Upper lobe of right lung (tissue), 1 donor: Measurements from ENCODE around the gene CMSS1. TPM values are rescaled to one million over a fixed set of nuclear protein-coding genes. Genes with fewer than 3 reads are reported as not detected.
"Not testable (repeated sequence)": the region's sequence is repeated elsewhere in the genome, so short reads cannot be mapped to it uniquely, and the experiment has no call there.

Experiments used
- ATAC-seq: fragments of 200-7000 bp; cut with Tn5 transposase; one replicate; pipeline ENCODE4 v1.9.1; 2020; ENCODE audit warnings: mild to moderate bottlenecking, moderate library complexity
- DNase-seq: peaks from one replicate; pipeline ENCODE4 v3.0.0-alpha.2; 2020
- H3K27ac ChIP-seq: fragments of 200-600 bp; one replicate; pipeline ENCODE4 v1.8.0; 2022
- H3K27me3 ChIP-seq: fragments of 200-600 bp; one replicate; pipeline ENCODE4 v1.8.0; 2022; ENCODE audit warnings: mild to moderate bottlenecking
- H3K36me3 ChIP-seq: fragments of 200-600 bp; one replicate; pipeline ENCODE4 v1.8.0; 2022
- H3K4me1 ChIP-seq: fragments of 200-600 bp; one replicate; pipeline ENCODE4 v1.8.0; 2022
- H3K4me3 ChIP-seq: fragments of 200-600 bp; one replicate; pipeline ENCODE4 v1.8.0; 2022; ENCODE audit warnings: mild to moderate bottlenecking
- H3K9me3 ChIP-seq: fragments of 200-600 bp; one replicate; pipeline ENCODE4 v1.8.0; 2022
- intact Hi-C: fragments of 100-400 bp; cut with DNase I; formaldehyde crosslinking; loops from one replicate; pipeline ENCODE4 v1.11.0; 2022
- total RNA-seq: library from RNA; stranded (reverse); fragmentation: NEBNext Ultra II Directional; extraction: Animal tissue kit (Norgen Biotek cat#: 25700); gene quantifications from one replicate; pipeline ENCODE4 v1.2.1, GENCODE V29; 2021
- TF ChIP-seq, protein P1 (sequence below): fragments of 200-600 bp; IDR thresholded peaks from one replicate; pipeline ENCODE4 v1.8.0; 2022; ENCODE audit warnings: antibody characterized with exemption
- donor health status: DM: no; HTN: yes; CAD: no; lungs with severe emphysema.

CMSS1 gene
- total RNA-seq, 1 donor from 2014 or later, result 20.6 TPM

DNA sequence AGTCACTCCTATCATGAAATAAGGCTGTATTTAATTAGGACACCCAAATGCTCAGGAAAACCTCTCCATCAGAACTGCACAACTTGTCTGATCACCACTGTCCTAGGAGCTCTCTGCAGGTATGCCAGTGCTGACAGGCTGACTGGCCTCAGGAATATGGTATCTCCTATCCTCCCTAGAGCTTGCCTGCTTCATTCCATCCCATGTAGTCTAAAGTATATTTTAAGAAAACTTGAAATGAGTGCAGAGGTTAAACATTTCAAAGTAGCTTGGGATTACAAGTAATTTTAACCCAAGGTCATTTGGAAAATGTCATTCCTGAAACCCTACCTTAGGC, 273.0 kb downstream of the CMSS1 start:
- intact Hi-C loops, result no loop called here
- no peak for DNase-seq

DNA sequence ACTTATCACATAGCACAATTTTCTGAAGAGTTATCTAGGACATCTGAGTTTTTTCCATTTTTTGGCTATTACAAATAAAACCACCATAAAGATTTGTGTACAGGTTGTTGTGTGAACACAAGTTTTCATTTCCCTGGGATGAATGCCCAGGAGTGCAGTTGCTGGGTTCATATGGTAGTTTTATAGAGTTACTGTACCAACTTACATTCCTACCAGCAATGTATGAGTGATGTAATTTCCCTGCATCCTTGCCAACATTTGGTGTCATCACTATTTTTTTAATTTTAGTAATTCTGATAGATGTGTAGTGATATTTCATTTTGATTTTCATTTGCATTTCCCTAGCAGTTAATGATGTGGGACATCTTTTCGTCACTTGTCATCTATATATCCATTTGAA, 276.2 kb downstream of the CMSS1 start:
- Histone ChIP-seq H3K27me3 (no peaks in the 10 kb centered on the region), H3K27ac (no peak overlapping the region), H3K4me3 (no peak overlapping the region), H3K36me3 (no peaks in the 10 kb centered on the region), H3K9me3 (no peaks in the 10 kb centered on the region), H3K4me1 (peaks cover 23% of the 10 kb centered on the region)
- TF ChIP-seq, protein P1, sequence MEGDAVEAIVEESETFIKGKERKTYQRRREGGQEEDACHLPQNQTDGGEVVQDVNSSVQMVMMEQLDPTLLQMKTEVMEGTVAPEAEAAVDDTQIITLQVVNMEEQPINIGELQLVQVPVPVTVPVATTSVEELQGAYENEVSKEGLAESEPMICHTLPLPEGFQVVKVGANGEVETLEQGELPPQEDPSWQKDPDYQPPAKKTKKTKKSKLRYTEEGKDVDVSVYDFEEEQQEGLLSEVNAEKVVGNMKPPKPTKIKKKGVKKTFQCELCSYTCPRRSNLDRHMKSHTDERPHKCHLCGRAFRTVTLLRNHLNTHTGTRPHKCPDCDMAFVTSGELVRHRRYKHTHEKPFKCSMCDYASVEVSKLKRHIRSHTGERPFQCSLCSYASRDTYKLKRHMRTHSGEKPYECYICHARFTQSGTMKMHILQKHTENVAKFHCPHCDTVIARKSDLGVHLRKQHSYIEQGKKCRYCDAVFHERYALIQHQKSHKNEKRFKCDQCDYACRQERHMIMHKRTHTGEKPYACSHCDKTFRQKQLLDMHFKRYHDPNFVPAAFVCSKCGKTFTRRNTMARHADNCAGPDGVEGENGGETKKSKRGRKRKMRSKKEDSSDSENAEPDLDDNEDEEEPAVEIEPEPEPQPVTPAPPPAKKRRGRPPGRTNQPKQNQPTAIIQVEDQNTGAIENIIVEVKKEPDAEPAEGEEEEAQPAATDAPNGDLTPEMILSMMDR, result no peak
- ATAC-seq, result no peak
- DNase-seq, result no peak
- intact Hi-C loops, result no loop called here

More for the DNA sequence above, 273.0 kb downstream of the CMSS1 start:
- no peak overlapping the region for H3K27ac ChIP-seq
- TF ChIP-seq, protein P1, result no peak
- ATAC-seq, result no peak
- H3K4me1 ChIP-seq, result peaks cover 17% of the 10 kb centered on the region
- no peaks in the 10 kb centered on the region for H3K36me3 ChIP-seq
- no peak overlapping the region for H3K4me3 ChIP-seq
- no peaks in the 10 kb centered on the region for H3K9me3 ChIP-seq
- no peaks in the 10 kb centered on the region for H3K27me3 ChIP-seq

DNA sequence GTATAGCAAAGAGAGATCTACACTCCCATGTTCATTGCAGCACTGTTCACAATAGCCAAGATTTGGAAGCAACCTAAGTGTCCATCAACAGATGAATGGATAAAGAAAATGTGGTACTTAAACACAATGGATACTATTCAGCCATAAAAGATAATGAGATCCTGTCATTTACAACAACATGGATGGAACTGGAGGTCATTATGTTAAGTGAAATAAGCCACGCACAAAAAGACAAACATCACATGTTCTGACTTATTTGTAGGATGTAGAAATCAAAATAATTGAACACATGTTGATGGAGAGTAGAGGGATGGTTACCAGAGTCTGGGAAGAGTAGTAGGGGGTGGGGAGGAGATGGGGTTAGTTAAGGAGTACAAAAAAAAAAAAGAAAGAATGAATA, 278.6 kb downstream of the CMSS1 start:
- ATAC-seq, intact Hi-C loops, H3K9me3 ChIP-seq, H3K27ac ChIP-seq, DNase-seq, H3K4me3 ChIP-seq, H3K36me3 ChIP-seq, H3K27me3 ChIP-seq: not testable (repeated sequence)
- peaks cover 28% of the 10 kb centered on the region for H3K4me1 ChIP-seq

DNA sequence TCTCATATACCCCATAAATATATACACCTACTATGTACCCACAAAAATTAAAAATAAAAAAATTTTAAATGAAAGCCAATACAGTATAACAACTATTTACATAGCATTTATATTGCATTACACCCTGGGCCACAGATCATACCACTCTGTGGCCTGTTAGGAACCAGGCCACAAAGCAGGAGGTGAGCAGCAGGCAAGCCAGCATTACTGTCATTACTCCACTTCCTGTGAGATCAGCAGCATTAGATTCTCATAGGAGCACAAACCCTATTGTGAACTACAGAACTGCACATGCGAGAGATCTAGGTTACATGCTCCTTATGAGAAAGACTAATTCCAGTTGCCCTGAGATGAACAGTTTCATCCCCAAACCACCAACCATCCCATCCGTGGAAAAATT, 279.2 kb downstream of the CMSS1 start:
- Histone ChIP-seq H3K36me3 (no peaks in the 10 kb centered on the region), H3K4me3 (no peak overlapping the region), H3K27ac (peak overlapping the region; percentile 67), H3K4me1 (peaks cover 28% of the 10 kb centered on the region), H3K27me3 (no peaks in the 10 kb centered on the region), H3K9me3 (no peaks in the 10 kb centered on the region)
- ATAC-seq (no peak), DNase-seq (no peak)
- TF ChIP-seq, protein P1, result no peak
- intact Hi-C loops, result no loop called here

DNA sequence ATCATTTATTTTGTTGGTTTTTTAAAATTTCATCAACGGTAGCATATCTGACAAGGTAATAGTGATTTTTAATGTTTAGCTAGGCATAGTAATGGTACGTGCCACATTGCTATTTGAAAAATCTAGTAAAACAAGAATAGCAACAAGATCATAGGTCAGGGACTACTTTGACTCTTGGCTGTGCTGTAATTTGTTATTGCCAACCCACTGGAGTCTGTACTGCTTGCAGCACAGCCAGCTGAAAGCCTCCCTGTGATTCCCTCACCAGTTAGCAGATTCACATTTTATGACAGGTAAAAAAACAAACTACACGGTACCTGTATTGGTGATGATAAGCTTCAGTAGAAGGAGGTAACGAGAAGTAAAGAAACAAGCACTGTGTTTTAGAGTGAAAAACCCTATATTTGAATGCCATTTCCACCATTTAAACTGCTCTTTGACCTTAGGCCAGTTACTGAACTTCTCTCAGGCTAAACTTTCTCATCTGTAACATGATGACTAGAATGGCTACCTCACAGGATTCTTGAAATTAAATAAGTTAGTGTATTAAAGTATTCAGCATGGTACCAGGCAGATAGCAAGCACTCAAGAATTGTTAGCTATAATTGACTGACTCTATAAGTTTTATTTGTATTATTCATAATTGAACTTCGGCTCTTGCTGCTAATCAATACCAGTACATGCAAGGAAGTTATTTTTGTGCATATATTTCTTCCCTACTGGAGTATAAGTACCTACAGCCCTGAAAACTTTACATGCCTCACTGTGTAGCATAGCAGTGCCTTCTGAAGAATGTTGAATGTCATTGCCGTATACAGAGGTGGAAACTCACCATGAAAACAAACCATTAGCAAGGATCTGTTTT, 280.5 kb downstream of the CMSS1 start:
- intact Hi-C loops, result no loop called here
- TF ChIP-seq, protein P1, result no peak
- H3K4me1 ChIP-seq, result peaks cover 28% of the 10 kb centered on the region
- H3K27ac ChIP-seq, result peak overlapping the region; percentile 67
- no peaks in the 10 kb centered on the region for H3K9me3 ChIP-seq
- H3K27me3 ChIP-seq, result no peaks in the 10 kb centered on the region
- no peak overlapping the region for H3K4me3 ChIP-seq
- peak; percentile 80 for ATAC-seq
- H3K36me3 ChIP-seq, result no peaks in the 10 kb centered on the region
- no peak for DNase-seq

DNA sequence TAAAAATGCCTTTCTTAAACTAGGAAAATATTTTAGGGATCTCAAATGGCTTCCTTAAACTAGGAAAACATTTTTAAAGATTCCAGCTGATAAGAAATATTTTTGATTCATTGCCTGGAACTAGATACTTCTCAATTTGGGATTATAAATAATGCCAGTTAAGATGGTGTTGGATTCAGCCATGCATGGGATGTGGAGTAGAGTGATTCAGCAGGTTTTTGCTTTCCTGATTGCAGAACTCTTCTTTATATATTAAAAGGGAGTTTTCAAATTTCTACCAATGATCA, 281.1 kb downstream of the CMSS1 start:
- intact Hi-C loops, result no loop called here

More for the DNA sequence above, 281.1 kb downstream of the CMSS1 start:
- Histone ChIP-seq H3K9me3 (no peaks in the 10 kb centered on the region), H3K4me3 (no peak overlapping the region), H3K27ac (peak overlapping the region; percentile 67), H3K4me1 (peaks cover 28% of the 10 kb centered on the region), H3K27me3 (no peaks in the 10 kb centered on the region), H3K36me3 (no peaks in the 10 kb centered on the region)
- no peak for ATAC-seq
- TF ChIP-seq, protein P1, result no peak
- no peak for DNase-seq
